SH-SY5Y (cell line): ENCODE measurements around the gene TRMT5.

Experiments
- GATA2 ChIP-seq: IDR thresholded peaks from 2 replicates; pipeline ENCODE4 v1.6.1; 2011; ENCODE audit warnings: mild to moderate bottlenecking, low read depth, low read length
- GATA3 ChIP-seq: IDR thresholded peaks from 2 replicates; pipeline ENCODE4 v1.6.1; 2011; ENCODE audit warnings: low read depth, mild to moderate bottlenecking, low read length, moderate library complexity

Gene TRMT5

GRCh38 chr14:60974090-60974651 is 6.7 kb downstream of the TRMT5 start:
- TF ChIP-seq GATA3 (no peak), GATA2 (no peak)

DNA sequence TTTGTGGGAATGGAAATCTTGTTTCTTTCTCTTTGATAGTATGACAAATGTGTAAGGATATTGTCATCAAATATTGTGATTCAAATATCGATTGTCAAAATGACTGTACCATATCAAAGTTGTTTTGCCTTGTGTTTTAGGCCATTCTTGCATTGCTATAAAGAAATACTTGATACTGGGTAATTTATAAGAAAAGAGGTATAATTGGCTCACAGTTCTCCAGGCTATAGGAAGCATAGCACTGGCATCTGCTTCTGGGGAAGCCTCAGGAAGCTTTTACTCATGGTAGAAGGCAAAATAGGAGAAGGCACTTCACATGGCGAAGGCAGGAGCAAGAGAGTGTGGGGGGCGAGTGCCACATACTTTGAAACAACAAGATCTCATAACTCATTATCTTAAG is 7.8 kb downstream of the TRMT5 start:
- no peak for TF ChIP-seq GATA2
- TF ChIP-seq GATA3, result no peak

DNA sequence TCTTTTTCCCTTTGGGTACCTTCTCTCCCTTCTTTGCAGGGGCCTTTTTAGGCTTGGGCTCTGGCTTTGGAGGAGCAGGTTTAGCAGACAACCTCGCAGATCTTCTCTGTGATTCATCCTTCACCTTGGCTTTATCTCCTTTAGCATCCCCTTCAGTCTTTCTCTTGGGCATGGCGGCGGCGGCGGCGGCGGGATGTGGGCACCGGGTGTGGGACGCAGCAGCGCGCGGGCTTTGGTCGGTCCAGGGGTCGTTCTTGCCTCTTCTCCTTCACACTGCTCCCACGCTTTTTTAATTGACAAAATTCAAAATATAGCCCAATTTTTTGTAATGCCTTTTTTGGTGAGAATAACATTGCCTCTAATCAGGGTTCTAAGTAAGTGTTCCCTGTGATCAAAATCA is 8.6 kb downstream of the TRMT5 start:
- TF ChIP-seq GATA3 (no peak), GATA2 (no peak)

- TF ChIP-seq GATA2 (no peak), GATA3 (no peak)
Measured at GRCh38 chr14:60971271-60971670, 9.6 kb downstream of the TRMT5 start.

DNA sequence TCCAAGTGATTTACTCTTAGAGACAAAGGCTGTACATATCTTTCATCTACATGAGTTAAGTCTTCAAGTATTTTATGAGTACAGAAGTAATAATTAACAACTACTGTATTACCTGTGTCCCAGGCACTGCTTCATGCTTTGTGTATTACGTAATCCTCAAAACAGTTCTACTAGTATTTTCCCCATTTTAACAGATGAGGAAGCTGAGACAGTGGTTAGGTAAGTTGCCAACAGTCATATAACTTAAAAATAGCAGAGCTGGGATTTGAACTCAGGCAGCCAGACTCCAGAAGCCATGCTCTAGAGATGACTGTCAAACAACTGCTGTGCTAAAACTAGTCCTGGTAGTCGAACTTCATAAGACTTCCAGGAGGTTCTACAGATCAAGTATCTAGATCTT is 10.7 kb downstream of the TRMT5 start:
- TF ChIP-seq GATA3 (no peak), GATA2 (no peak)

DNA sequence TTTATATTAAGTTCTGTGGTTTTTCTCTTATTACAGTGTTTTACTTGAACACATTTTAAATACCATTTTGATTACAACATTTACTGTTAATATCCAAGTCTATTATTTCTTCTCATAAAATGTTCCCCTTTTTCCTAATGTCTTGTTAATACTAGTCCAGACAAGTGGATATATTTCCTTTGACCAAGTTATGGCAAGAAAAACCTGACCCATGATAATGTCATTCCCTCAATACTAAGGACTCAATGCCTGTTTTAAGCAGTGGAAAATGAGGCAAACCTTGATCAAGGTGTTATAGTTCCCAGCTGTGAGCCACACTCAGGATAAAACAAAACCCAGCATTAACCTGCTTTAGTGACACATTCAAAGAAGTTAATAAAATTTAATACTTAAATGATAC is 12.2 kb downstream of the TRMT5 start:
- TF ChIP-seq GATA2 (no peak), GATA3 (no peak)

- no peak for TF ChIP-seq GATA2
- TF ChIP-seq GATA3, result no peak
Measured at GRCh38 chr14:60968099-60968498, 12.8 kb downstream of the TRMT5 start.

DNA sequence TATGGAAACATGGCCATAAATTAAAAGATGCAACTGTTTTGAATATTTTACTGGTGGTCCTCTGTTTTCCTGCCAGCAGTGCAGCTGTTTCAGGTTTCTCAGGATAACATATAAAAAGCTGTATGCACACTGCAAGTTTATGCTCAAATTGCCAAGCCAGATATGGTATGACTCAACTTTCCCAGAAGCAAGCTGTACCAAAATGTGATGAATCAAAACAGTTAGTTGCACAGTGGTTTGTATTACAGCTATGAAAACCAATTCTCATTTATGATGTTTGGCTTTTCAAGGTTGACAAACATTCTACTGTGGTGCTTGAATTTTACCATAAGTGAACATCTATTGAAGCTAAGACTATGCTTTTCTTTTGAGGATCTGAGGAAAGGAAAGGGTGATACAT is 15.5 kb downstream of the TRMT5 start:
- TF ChIP-seq GATA2 (no peak), GATA3 (no peak)

- no peak for TF ChIP-seq GATA3
- TF ChIP-seq GATA2, result no peak
Measured at GRCh38 chr14:60964904-60965303, 16.0 kb downstream of the TRMT5 start.

GRCh38 chr14:60963761-60964160 is 17.1 kb downstream of the TRMT5 start:
- TF ChIP-seq GATA2, result no peak
- TF ChIP-seq GATA3, result no peak

- no peak for TF ChIP-seq GATA2
Measured at GRCh38 chr14:60958146-60958545, 22.7 kb downstream of the TRMT5 start.

GRCh38 chr14:60956632-60957031 is 24.2 kb downstream of the TRMT5 start:
- TF ChIP-seq GATA3, result no peak
- TF ChIP-seq GATA2, result no peak

- TF ChIP-seq GATA2 (no peak), GATA3 (no peak)
Measured at GRCh38 chr14:60956202-60956601, 24.7 kb downstream of the TRMT5 start.

DNA sequence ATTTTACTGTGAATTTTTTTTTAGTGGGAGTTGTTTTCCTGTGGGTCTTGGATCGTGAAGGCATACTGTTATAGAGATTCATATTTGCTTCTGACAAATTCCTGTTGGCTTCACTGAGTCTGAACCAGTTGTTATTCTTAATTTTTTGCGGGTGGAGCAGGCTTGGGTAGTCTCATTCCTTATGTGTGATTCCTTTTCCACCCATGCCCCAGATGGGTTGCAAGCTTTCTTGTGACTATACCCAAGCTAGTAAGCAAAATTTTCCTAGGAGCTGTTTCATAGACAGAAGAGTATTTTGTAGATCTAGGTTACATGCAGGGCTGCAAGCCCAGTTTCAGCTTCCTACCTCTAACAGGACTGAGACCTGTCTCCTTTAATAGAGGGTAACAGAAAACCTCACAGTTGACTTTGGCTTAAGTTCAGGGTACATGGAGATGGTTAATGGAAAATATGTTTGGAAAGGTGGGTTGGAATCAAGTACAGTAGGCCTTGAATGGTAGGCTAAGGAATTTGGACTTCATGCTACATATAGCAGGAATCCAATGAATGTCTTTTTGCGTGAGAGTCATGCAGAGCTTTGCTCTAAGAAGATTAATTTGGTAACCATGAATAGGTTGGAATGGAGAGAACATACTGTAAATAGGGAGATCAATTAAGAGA is 29.0 kb downstream of the TRMT5 start:
- no peak for TF ChIP-seq GATA2

GRCh38 chr14:60946773-60947172 is 34.1 kb downstream of the TRMT5 start:
- no peak for TF ChIP-seq GATA2

DNA sequence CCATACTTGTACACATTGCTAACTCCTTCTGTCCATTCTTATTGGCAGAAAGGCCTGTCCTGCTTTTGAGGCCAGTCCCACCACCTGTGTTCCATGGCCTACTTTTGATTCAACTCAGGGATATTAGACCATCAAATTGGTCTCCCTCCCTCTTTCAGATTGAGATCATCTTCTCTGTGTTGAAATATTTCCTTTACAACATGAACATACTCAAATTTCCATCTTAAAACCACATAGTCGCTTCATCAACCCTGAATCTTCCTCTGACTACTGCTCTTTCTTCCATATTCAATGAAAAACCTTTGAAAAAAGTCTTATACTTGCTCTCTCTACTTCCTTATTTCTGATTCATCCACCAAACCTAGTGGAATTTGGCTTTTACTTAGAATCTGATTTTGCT is 34.9 kb downstream of the TRMT5 start:
- no peak for TF ChIP-seq GATA3
- no peak for TF ChIP-seq GATA2

DNA sequence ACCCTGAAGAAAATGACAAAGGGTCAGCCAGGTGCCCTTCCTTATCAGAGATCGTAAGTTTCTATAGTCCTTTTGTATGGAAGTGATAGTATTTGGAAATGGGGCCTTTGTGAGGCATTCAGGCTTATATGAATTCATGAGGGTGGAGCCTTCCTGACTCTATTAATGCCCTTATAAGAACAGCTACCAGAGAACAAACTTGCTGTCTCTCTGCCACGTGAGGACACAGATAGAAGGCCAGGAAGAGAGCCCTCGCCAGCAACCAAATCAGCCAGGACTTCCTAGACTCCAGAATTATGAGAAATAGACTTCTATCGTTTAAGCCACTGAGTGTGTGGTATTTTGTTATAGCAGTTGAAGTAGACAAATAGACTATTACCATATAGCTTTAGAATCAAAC is 36.7 kb downstream of the TRMT5 start:
- no peak for TF ChIP-seq GATA2
- no peak for TF ChIP-seq GATA3
